GM06990 (cell line): ENCODE data around the gene STPG1.

Experiments used
- DNase-seq: peaks from one replicate; pipeline ENCODE4 v3.0.0-alpha.2; 2011; ENCODE audit not compliant: insufficient read length; ENCODE audit errors: extremely low read depth
- H3K27me3 ChIP-seq: replicated peaks from 2 replicates; pipeline ENCODE4 v1.6.0; 2011; ENCODE audit warnings: low read length; ENCODE audit not compliant: control insufficient read depth, insufficient read depth
- H3K36me3 ChIP-seq: 2 replicates; pipeline ENCODE4 v1.5.1; 2011; ENCODE audit warnings: low read length; ENCODE audit not compliant: control insufficient read depth, insufficient read depth
- H3K4me3 ChIP-seq: replicated peaks from 2 replicates; pipeline ENCODE4 v1.5.1; 2011; ENCODE audit warnings: low read depth, mild to moderate bottlenecking, control low read depth, low read length
- CTCF ChIP-seq: IDR thresholded peaks from 2 replicates; pipeline ENCODE4 v1.5.1; 2011; ENCODE audit warnings: low read length, control low read depth, mild to moderate bottlenecking, inconsistent platforms; ENCODE audit not compliant: insufficient read depth, poor library complexity, severe bottlenecking

Gene STPG1

GRCh38 chr1:24438423-24438901 lies 24.9 kb upstream of the STPG1 start:
- TF ChIP-seq CTCF = no peak
- Histone ChIP-seq H3K27me3 (no peaks in the 10 kb centered on the region), H3K36me3 (peaks cover 3% of the 10 kb centered on the region; the same call in 1 of the 2 replicates), H3K4me3 (no peak overlapping the region)
- no peak for DNase-seq

GRCh38 chr1:24437631-24438396 lies 24.2 kb upstream of the STPG1 start:
- no peak overlapping the region for H3K4me3 ChIP-seq
- peaks cover 3% of the 10 kb centered on the region; the same call in 1 of the 2 replicates for H3K36me3 ChIP-seq
- no peak for TF ChIP-seq CTCF
- DNase-seq = no peak
- H3K27me3 ChIP-seq = no peaks in the 10 kb centered on the region

GRCh38 chr1:24435782-24436365 lies 22.3 kb upstream of the STPG1 start:
- no peak overlapping the region for H3K4me3 ChIP-seq
- DNase-seq = no peak
- TF ChIP-seq CTCF = no peak

DNA sequence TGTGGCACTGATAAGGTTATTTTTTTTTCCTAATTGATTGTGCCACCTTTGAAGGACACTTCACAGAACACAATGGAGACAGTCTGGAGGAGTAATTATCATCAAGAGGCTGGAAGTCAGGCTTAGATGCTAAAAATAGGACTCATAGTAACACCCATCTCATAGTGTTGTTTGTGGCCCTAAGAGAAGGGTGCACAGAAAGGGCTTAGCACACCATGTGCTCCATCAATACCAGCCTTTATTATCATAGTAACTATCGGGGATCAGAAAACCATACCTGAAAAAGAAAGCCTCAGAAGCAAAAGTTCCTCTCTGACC lies 13.9 kb upstream of the STPG1 start:
- no peak for DNase-seq
- H3K36me3 ChIP-seq = no peaks in the 10 kb centered on the region; the same call in 1 of the 2 replicates
- TF ChIP-seq CTCF = no peak
- H3K27me3 ChIP-seq = no peaks in the 10 kb centered on the region
- no peak overlapping the region for H3K4me3 ChIP-seq

More at GRCh38 chr1:24435782-24436365, 22.3 kb upstream of the STPG1 start:
- no peaks in the 10 kb centered on the region for H3K27me3 ChIP-seq
- H3K36me3 ChIP-seq = peaks cover 2% of the 10 kb centered on the region; the same call in 1 of the 2 replicates

- Histone ChIP-seq H3K36me3 (no peaks in the 10 kb centered on the region; the same call in 1 of the 2 replicates), H3K4me3 (no peak overlapping the region), H3K27me3 (no peaks in the 10 kb centered on the region)
- no peak for DNase-seq
- TF ChIP-seq CTCF = no peak
These were observed 13.4 kb upstream of the STPG1 start for GRCh38 chr1:24426744-24427544.
